ENCODE data around the gene SAMD4A. TPM values are rescaled to one million over a fixed set of nuclear protein-coding genes. Genes with fewer than 3 reads are reported as not detected.

The SAMD4A gene
- total RNA-seq, 2 experiments from 2014 or later = 0.06 to 1.0 TPM

- Histone ChIP-seq H3K4me2 (ENCODE audit: low read length) (no peak overlapping the region), H3K9me2 (ENCODE audit: insufficient read depth, low read length) (no peaks in the 10 kb centered on the region), H3K4me3 (ENCODE audit: low read depth, low read length, poor library complexity, severe bottlenecking) (no peak overlapping the region), H2AFZ (ENCODE audit: low read length) (no peak overlapping the region), H3K4me1 (ENCODE audit: insufficient read depth, low read length, poor library complexity, severe bottlenecking) (no peaks in the 10 kb centered on the region), H3K79me2 (ENCODE audit: insufficient read depth, low read depth, low read length) (no peaks in the 10 kb centered on the region), H3K36me3 (ENCODE audit: insufficient read depth, low read length) (no peaks in the 10 kb centered on the region), H3K9me3 (ENCODE audit: low read length) (peaks cover 7% of the 10 kb centered on the region; the same call in 1 of the 2 replicates), H4K20me1 (ENCODE audit: insufficient read depth, low read length) (no peaks in the 10 kb centered on the region), H3K27ac (ENCODE audit: low read depth, low read length, poor library complexity, severe bottlenecking) (no peak overlapping the region)
- BruUV-seq (replicated peaks) = no TSS peak
- intact Hi-C loops (cut with micrococcal nuclease; ENCODE audit: unreplicated experiment) = no loop called here
- CTCF ChIA-PET (ENCODE audit: unreplicated experiment) = no interaction called here
- POLR2A ChIA-PET = interaction anchor here (0.9 kb wide), 1 partner anchor 41 kb away, joined by 4 read pairs; no protein-coding TSS in a partner anchor
- TF ChIP-seq EZH2phosphoT487 (IDR thresholded peaks at IDR 0.05; ENCODE audit: borderline replicate concordance, low read depth, low read length) (no peak), CTCF (conservative IDR thresholded peaks at IDR 0.05; ENCODE audit: low read length) (no peak)
- no peak for DNase-seq (ENCODE audit: low spot score)
Observed at GRCh38 chr14:54577494-54577893, 10.6 kb downstream of the SAMD4A start.

GRCh38 chr14:54577977-54578376 is 11.0 kb downstream of the SAMD4A start:
- no TSS peak for BruUV-seq (replicated peaks)
- DNase-seq (ENCODE audit: low spot score) = no peak
- ChIA-PET POLR2A (no interaction called here), CTCF (ENCODE audit: unreplicated experiment) (no interaction called here)
- H3K4me2 ChIP-seq (ENCODE audit: low read length) = no peak overlapping the region
- intact Hi-C loops (cut with micrococcal nuclease; ENCODE audit: unreplicated experiment) = no loop called here
- H3K4me1 ChIP-seq (ENCODE audit: insufficient read depth, low read length, poor library complexity, severe bottlenecking) = no peaks in the 10 kb centered on the region
- no peaks in the 10 kb centered on the region for H3K9me2 ChIP-seq (ENCODE audit: insufficient read depth, low read length)
- no peaks in the 10 kb centered on the region for H3K79me2 ChIP-seq (ENCODE audit: insufficient read depth, low read depth, low read length)
- no peak overlapping the region for H2AFZ ChIP-seq (ENCODE audit: low read length)
- peaks cover 5% of the 10 kb centered on the region; the same call in 1 of the 2 replicates for H3K9me3 ChIP-seq (ENCODE audit: low read length)
- H3K36me3 ChIP-seq (ENCODE audit: insufficient read depth, low read length) = no peaks in the 10 kb centered on the region
- H4K20me1 ChIP-seq (ENCODE audit: insufficient read depth, low read length) = no peaks in the 10 kb centered on the region
- TF ChIP-seq CTCF (conservative IDR thresholded peaks at IDR 0.05; ENCODE audit: low read length) (no peak), EZH2phosphoT487 (IDR thresholded peaks at IDR 0.05; ENCODE audit: borderline replicate concordance, low read depth, low read length) (no peak)
- H3K27ac ChIP-seq (ENCODE audit: low read depth, low read length, poor library complexity, severe bottlenecking) = no peak overlapping the region
- H3K4me3 ChIP-seq (ENCODE audit: low read depth, low read length, poor library complexity, severe bottlenecking) = no peak overlapping the region

- Histone ChIP-seq H3K9me2 (ENCODE audit: insufficient read depth, low read length) (no peaks in the 10 kb centered on the region), H3K4me3 (ENCODE audit: low read depth, low read length, poor library complexity, severe bottlenecking) (no peak overlapping the region), H3K4me2 (ENCODE audit: low read length) (no peak overlapping the region), H2AFZ (ENCODE audit: low read length) (no peak overlapping the region), H3K79me2 (ENCODE audit: insufficient read depth, low read depth, low read length) (no peaks in the 10 kb centered on the region), H3K4me1 (ENCODE audit: insufficient read depth, low read length, poor library complexity, severe bottlenecking) (no peaks in the 10 kb centered on the region), H3K36me3 (ENCODE audit: insufficient read depth, low read length) (no peaks in the 10 kb centered on the region), H3K27ac (ENCODE audit: low read depth, low read length, poor library complexity, severe bottlenecking) (no peak overlapping the region), H4K20me1 (ENCODE audit: insufficient read depth, low read length) (no peaks in the 10 kb centered on the region), H3K9me3 (ENCODE audit: low read length) (no peaks in the 10 kb centered on the region)
- TF ChIP-seq CTCF (conservative IDR thresholded peaks at IDR 0.05; ENCODE audit: low read length) = no peak
- TF ChIP-seq EZH2phosphoT487 (IDR thresholded peaks at IDR 0.05; ENCODE audit: borderline replicate concordance, low read depth, low read length) = no peak
- intact Hi-C loops (cut with micrococcal nuclease; ENCODE audit: unreplicated experiment) = no loop called here
- POLR2A ChIA-PET = interaction anchor here (0.5 to 1.2 kb wide), 2 partner anchors 11 to 195 kb away, joined by 3 to 6 read pairs; no protein-coding TSS in a partner anchor
- no TSS peak for BruUV-seq (replicated peaks)
- CTCF ChIA-PET (ENCODE audit: unreplicated experiment) = no interaction called here
- DNase-seq (ENCODE audit: low spot score) = no peak
Observed at GRCh38 chr14:54579621-54580020, 12.7 kb downstream of the SAMD4A start.
